Measurements from ENCODE around the gene FAM13A.
"Not testable (repeated sequence)": the region's sequence is repeated elsewhere in the genome, so short reads cannot be mapped to it uniquely, and the experiment has no call there.

FAM13A gene

DNA sequence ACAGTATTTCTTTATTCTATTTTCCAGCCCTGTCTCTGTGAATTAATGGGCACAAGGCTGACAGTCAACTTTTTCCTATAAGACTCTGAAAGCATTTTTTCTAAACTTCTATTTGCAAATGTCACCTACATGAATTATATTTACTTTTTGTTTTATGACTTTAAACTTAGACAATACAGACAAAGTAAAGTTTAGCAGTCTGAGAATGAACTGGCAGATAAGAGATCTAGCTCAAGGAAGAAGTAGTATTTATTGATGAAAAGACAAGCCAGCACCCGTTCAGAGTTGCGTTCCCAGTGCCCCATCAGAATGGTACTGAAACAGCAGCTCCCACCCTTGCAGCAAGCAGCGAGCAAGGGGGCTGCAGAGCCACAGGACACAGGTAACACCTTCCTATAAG is 148.5 kb downstream of the FAM13A start:
- H3K4me1 ChIP-seq = no peaks in the 10 kb centered on the region
- no peaks in the 10 kb centered on the region for H3K27me3 ChIP-seq (ENCODE audit: control insufficient read depth, insufficient read depth, low read length)
- no peaks in the 10 kb centered on the region for H3K79me2 ChIP-seq
- H3K9ac ChIP-seq = no peak overlapping the region
- no peak overlapping the region for H3K27ac ChIP-seq
- TF ChIP-seq, protein P1, sequence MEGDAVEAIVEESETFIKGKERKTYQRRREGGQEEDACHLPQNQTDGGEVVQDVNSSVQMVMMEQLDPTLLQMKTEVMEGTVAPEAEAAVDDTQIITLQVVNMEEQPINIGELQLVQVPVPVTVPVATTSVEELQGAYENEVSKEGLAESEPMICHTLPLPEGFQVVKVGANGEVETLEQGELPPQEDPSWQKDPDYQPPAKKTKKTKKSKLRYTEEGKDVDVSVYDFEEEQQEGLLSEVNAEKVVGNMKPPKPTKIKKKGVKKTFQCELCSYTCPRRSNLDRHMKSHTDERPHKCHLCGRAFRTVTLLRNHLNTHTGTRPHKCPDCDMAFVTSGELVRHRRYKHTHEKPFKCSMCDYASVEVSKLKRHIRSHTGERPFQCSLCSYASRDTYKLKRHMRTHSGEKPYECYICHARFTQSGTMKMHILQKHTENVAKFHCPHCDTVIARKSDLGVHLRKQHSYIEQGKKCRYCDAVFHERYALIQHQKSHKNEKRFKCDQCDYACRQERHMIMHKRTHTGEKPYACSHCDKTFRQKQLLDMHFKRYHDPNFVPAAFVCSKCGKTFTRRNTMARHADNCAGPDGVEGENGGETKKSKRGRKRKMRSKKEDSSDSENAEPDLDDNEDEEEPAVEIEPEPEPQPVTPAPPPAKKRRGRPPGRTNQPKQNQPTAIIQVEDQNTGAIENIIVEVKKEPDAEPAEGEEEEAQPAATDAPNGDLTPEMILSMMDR (IDR thresholded peaks at IDR 0.05) = no peak
- H3K4me2 ChIP-seq (ENCODE audit: low read length) = no peak overlapping the region
- no peaks in the 10 kb centered on the region for H3K9me3 ChIP-seq (ENCODE audit: control insufficient read depth, low read length)
- no peak overlapping the region for H2AFZ ChIP-seq
- H3K36me3 ChIP-seq (ENCODE audit: control insufficient read depth, insufficient read depth, low read length) = no peaks in the 10 kb centered on the region
- H3K4me3 ChIP-seq (ENCODE audit: low read depth, low read length) = no peak overlapping the region

DNA sequence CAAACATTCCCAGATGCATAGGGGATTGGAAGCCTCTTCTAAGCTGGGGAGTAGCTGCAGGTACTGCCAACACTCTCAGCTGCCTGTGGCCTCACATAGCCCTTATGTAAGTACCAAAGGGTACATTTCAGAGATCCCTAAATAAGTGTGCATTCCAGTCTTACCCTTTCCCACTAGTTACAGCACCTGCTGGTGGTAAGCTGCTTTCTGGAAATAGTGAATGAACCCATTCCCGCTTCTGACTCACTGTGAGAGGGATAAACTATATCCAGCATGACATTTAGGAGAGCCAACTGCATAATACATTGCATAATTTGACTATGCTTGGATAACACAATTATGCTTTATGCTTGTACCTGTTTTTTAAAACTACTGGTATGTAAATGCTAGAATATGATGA is 149.0 kb downstream of the FAM13A start:
- H3K27me3 ChIP-seq (ENCODE audit: control insufficient read depth, insufficient read depth, low read length) = no peaks in the 10 kb centered on the region
- H3K36me3 ChIP-seq (ENCODE audit: control insufficient read depth, insufficient read depth, low read length) = no peaks in the 10 kb centered on the region
- no peak overlapping the region for H2AFZ ChIP-seq
- no peak overlapping the region for H3K4me2 ChIP-seq (ENCODE audit: low read length)
- TF ChIP-seq, protein P1 (IDR thresholded peaks at IDR 0.05) = no peak
- H3K27ac ChIP-seq = no peak overlapping the region
- H3K9me3 ChIP-seq (ENCODE audit: control insufficient read depth, low read length) = no peaks in the 10 kb centered on the region
- H3K4me3 ChIP-seq (ENCODE audit: low read depth, low read length) = no peak overlapping the region
- no peaks in the 10 kb centered on the region for H3K79me2 ChIP-seq
- no peak overlapping the region for H3K9ac ChIP-seq
- no peaks in the 10 kb centered on the region for H3K4me1 ChIP-seq

DNA sequence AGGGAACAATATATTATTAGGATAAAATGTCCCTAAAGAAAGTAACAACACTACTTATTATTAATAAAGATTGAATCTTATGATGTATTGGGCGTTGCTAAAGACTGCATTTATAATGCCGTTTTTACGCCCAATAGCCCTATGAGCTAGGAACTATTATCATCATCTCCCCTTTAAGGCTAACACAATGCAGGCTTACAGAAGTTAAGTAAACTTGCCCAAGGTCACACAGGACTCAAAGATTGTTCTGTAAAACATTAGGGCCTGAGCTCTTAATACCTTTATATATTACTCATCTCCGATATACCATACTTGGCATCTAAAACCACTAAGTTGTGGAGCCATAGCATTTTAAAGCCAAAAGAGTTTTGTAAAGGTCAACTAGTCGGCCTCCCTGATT is 149.5 kb downstream of the FAM13A start:
- H3K4me2 ChIP-seq (ENCODE audit: low read length) = no peak overlapping the region
- TF ChIP-seq, protein P1 (IDR thresholded peaks at IDR 0.05) = no peak
- H3K4me1 ChIP-seq = no peaks in the 10 kb centered on the region
- no peaks in the 10 kb centered on the region for H3K36me3 ChIP-seq (ENCODE audit: control insufficient read depth, insufficient read depth, low read length)
- H3K9me3 ChIP-seq (ENCODE audit: control insufficient read depth, low read length) = no peaks in the 10 kb centered on the region
- H3K4me3 ChIP-seq (ENCODE audit: low read depth, low read length) = no peak overlapping the region
- no peak overlapping the region for H3K9ac ChIP-seq
- H3K27ac ChIP-seq = no peak overlapping the region
- no peak overlapping the region for H2AFZ ChIP-seq
- H3K27me3 ChIP-seq (ENCODE audit: control insufficient read depth, insufficient read depth, low read length) = no peaks in the 10 kb centered on the region
- H3K79me2 ChIP-seq = no peaks in the 10 kb centered on the region

DNA sequence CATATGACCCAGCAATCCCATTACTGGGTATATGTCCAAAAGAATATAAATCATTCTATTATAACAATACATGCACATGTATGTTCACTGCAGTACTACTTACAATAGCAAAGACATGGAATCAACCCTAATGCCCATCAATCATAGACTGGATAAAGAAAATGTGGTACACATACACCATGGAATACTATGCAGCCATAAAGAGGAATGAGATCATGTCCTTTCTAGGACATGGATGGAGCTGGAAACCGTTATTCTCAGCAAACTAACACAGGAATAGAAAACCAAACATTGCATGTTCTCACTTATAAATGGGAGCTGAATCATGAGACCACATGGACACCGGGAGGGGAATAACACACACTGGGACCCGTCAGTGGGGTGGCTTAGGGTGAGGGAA is 152.7 kb downstream of the FAM13A start:
- not testable (repeated sequence) for H3K4me1 ChIP-seq; H3K4me3 ChIP-seq (ENCODE audit: low read depth, low read length); H3K4me2 ChIP-seq (ENCODE audit: low read length); H2AFZ ChIP-seq; H3K36me3 ChIP-seq (ENCODE audit: control insufficient read depth, insufficient read depth, low read length); H3K27me3 ChIP-seq (ENCODE audit: control insufficient read depth, insufficient read depth, low read length); H3K79me2 ChIP-seq; H3K9me3 ChIP-seq (ENCODE audit: control insufficient read depth, low read length); H3K9ac ChIP-seq; H3K27ac ChIP-seq

DNA sequence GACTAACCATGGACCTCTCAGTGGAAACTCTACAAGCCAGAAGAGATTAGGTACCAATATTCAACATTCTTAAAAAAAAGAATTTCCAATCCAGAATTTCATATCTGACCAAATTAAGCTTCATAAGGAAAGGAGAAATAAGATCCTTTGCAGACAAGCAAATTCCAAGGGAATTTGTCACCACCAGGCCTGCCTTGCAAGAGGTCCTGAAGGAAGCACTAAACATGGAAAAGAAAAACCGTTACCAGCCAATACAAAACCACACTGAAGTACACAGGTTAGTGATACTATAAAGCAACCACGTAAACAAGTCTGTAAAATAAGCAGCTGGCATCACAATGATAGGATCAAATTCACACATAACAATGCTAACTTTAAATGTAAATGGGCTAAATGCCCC is 156.6 kb downstream of the FAM13A start:
- H3K4me3 ChIP-seq (ENCODE audit: low read depth, low read length) = no peak overlapping the region
- H3K9me3 ChIP-seq (ENCODE audit: control insufficient read depth, low read length) = no peaks in the 10 kb centered on the region
- no peak overlapping the region for H3K4me2 ChIP-seq (ENCODE audit: low read length)
- H3K27me3 ChIP-seq (ENCODE audit: control insufficient read depth, insufficient read depth, low read length) = no peaks in the 10 kb centered on the region
- no peaks in the 10 kb centered on the region for H3K4me1 ChIP-seq
- H3K27ac ChIP-seq = no peak overlapping the region
- peaks cover 2% of the 10 kb centered on the region for H3K79me2 ChIP-seq
- TF ChIP-seq, protein P1 (IDR thresholded peaks at IDR 0.05) = no peak
- no peaks in the 10 kb centered on the region for H3K36me3 ChIP-seq (ENCODE audit: control insufficient read depth, insufficient read depth, low read length)
- no peak overlapping the region for H3K9ac ChIP-seq
- no peak overlapping the region for H2AFZ ChIP-seq
